OCI-LY3 (cell line): ENCODE results near the gene ITGA7.

ENCODE experiments used
- CTCF ChIP-seq: fragments of 200-600, 300-600 bp; sonication (generic); IDR thresholded peaks from 2 replicates; pipeline ENCODE4 v1.5.1; 2014; ENCODE audit warnings: antibody characterized with exemption, low read length, low read depth
- EZH2phosphoT487 ChIP-seq: fragments of 200-600 bp; shearing (Covaris generic); IDR thresholded peaks from 2 replicates; pipeline ENCODE4 v1.6.1; 2018; ENCODE audit warnings: antibody characterized with exemption, mixed run types, low read depth

DNA sequence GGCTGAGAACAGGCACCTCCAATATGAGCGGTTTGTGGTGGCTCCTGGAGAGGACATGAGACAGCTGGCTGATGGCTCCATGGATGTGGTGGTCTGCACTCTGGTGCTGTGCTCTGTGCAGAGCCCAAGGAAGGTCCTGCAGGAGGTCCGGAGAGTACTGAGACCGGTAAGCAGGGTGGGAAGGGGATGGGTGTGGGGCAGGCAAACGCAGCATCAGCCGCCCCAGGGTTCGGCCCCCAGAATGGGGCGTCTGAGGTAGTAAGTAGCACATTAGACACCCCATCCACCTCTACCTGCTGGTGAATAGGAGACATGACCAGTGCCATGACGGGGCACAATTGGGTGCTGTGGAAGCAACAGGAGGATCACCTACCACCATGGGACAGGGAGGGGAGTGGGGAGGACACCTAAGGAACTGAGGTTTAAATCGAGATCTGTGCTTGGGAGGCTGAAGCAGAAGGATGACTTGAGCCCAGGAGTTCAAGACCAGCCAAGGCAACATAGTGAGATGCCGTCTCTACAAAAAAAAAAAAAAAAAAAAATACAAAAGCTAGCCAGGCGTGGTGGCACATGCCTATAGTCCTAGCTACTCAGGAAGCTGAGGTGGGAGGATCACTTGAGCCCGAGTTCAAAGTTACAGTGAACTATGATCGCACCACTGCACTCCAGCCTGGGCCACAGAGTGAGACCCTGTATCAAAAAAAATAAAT lies 25.5 kb downstream of the ITGA7 start:
- TF ChIP-seq CTCF (no peak), EZH2phosphoT487 (no peak)
